ENCODE measurements around the gene PPP1R14B.

The PPP1R14B gene

GRCh38 chr11:64229744-64230170, 17.0 kb downstream of the PPP1R14B start:
- no peak for DNase-seq

- no peak for DNase-seq
Measured at GRCh38 chr11:64229090-64229743, 17.5 kb downstream of the PPP1R14B start.

- no peak for DNase-seq
Measured at GRCh38 chr11:64227405-64227956, 19.3 kb downstream of the PPP1R14B start.

- no peak for DNase-seq
Measured at GRCh38 chr11:64226507-64227051, 20.2 kb downstream of the PPP1R14B start.

GRCh38 chr11:64225608-64226506, 20.9 kb downstream of the PPP1R14B start, which contains the start of the genes NUDT22 and TRPT1:
NUDT22 (plus strand) TSS chr11:64226274; CDS start chr11:64226653, 379 bp downstream.
TRPT1 (minus strand) TSS chr11:64226186; CDS start chr11:64225860, 326 bp downstream.
- DNase-seq: peak; percentile 81

- no peak for DNase-seq
Measured at GRCh38 chr11:64224891-64225607, 21.7 kb downstream of the PPP1R14B start.

GRCh38 chr11:64224151-64224890, 22.4 kb downstream of the PPP1R14B start:
- no peak for DNase-seq

GRCh38 chr11:64223001-64223651, 23.6 kb downstream of the PPP1R14B start:
- no peak for DNase-seq

GRCh38 chr11:64222651-64223000, 24.1 kb downstream of the PPP1R14B start:
- no peak for DNase-seq

- DNase-seq: no peak
Measured at GRCh38 chr11:64220798-64221197, 25.9 kb downstream of the PPP1R14B start.

- no peak for DNase-seq
Measured at GRCh38 chr11:64220271-64220670, 26.5 kb downstream of the PPP1R14B start.

GRCh38 chr11:64219755-64220154, 27.0 kb downstream of the PPP1R14B start:
- no peak for DNase-seq

- no peak for DNase-seq
Measured at GRCh38 chr11:64219354-64219684, 27.4 kb downstream of the PPP1R14B start.

GRCh38 chr11:64218628-64219353, 28.0 kb downstream of the PPP1R14B start:
- no peak for DNase-seq

GRCh38 chr11:64216879-64217278, 29.9 kb downstream of the PPP1R14B start:
- DNase-seq: no peak

GRCh38 chr11:64211181-64211872, 35.4 kb downstream of the PPP1R14B start:
- no peak for DNase-seq

- DNase-seq: no peak
Measured at GRCh38 chr11:64210301-64211020, 36.3 kb downstream of the PPP1R14B start.

- DNase-seq: no peak
Measured at GRCh38 chr11:64209563-64209843, 37.2 kb downstream of the PPP1R14B start.

- DNase-seq: no peak
Measured at GRCh38 chr11:64208796-64209562, 37.8 kb downstream of the PPP1R14B start.
